Activated B cell treated with CpG ODN at 0.5 μM for 24 hours (primary cell): ENCODE measurements around the gene ELOVL1. TPM values are rescaled to one million over a fixed set of nuclear protein-coding genes. Genes with fewer than 3 reads are reported as not detected.
"Not testable (repeated sequence)": the region's sequence is repeated elsewhere in the genome, so short reads cannot be mapped to it uniquely, and the experiment has no call there.

ENCODE experiments used
- ATAC-seq: fragments of 200-7000 bp; cut with Tn5 transposase; one replicate; pipeline ENCODE4 v1.10.0; 2021; ENCODE audit warnings: low read depth, mild to moderate bottlenecking, moderate library complexity
- CTCF ChIA-PET: fragments of 350-600 bp; sonication (Branson Sonifier 250); formaldehyde crosslinking; loops from one replicate; lab custom pipeline; 2021; ENCODE audit warnings: antibody characterized with exemption; lab: Charles Lee
- POLR2A ChIA-PET: fragments of 350-600 bp; sonication (Branson Sonifier 250); formaldehyde crosslinking; loops from one replicate; lab custom pipeline; 2021; ENCODE audit warnings: antibody characterized with exemption; lab: Charles Lee
- DNase-seq: peaks from one replicate; pipeline ENCODE4 v3.0.0; 2022
- H3K27ac Mint-ChIP-seq: one replicate; pipeline ENCODE4 v1.8.0; 2020; ENCODE audit warnings: mixed read lengths
- H3K27me3 Mint-ChIP-seq: one replicate; pipeline ENCODE4 v1.8.0; 2021; ENCODE audit warnings: mixed read lengths
- H3K36me3 Mint-ChIP-seq: one replicate; pipeline ENCODE4 v1.8.0; 2021; ENCODE audit warnings: low read depth, mixed read lengths
- H3K4me1 Mint-ChIP-seq: one replicate; pipeline ENCODE4 v1.8.0; 2021; ENCODE audit warnings: mixed read lengths
- H3K4me3 Mint-ChIP-seq: one replicate; pipeline ENCODE4 v1.8.0; 2020; ENCODE audit warnings: mild to moderate bottlenecking, mixed read lengths
- H3K9me3 Mint-ChIP-seq: one replicate; pipeline ENCODE4 v1.8.0; 2020; ENCODE audit warnings: mixed read lengths
- CTCF ChIP-seq: fragments of 200-600 bp; IDR thresholded peaks from one replicate; pipeline ENCODE4 v1.8.0; 2022; ENCODE audit warnings: antibody characterized with exemption, mild to moderate bottlenecking
- intact Hi-C: fragments of 100-400 bp; cut with micrococcal nuclease; formaldehyde crosslinking; loops from one replicate; pipeline ENCODE4 v1.15.1; 2024
- total RNA-seq: library from RNA; stranded (reverse); gene quantifications from 2 replicates; pipeline ENCODE4 v1.2.3, GENCODE V29; 2022

ELOVL1 gene
- 80.2 and 84.2 TPM in 2 replicates for total RNA-seq

GRCh38 chr1:43367904-43368645, at the start of gene ELOVL1:
ELOVL1 (minus strand) TSS chr1:43368011; CDS start chr1:43365609, 2,402 bp downstream.
- Mint-ChIP-seq H3K9me3 (no peaks in the 10 kb centered on the region), H3K27ac (peak within 1 kb of the TSS; percentile 97), H3K27me3 (no peaks in the 10 kb centered on the region), H3K4me1 (peaks cover 42% of the 10 kb centered on the region), H3K4me3 (peak within 1 kb of the TSS; percentile 93), H3K36me3 (peaks cover 44% of the 10 kb centered on the region)
- peak; percentile 87 for ATAC-seq
- POLR2A ChIA-PET = interaction anchor here (0.6 to 2.8 kb wide), 27 partner anchors 9 to 1362 kb away, joined by 3 to 108 read pairs (median 5); partner anchors contain the start of genes CDC20, CFAP57, EBNA1BP2 and HYI
- CTCF ChIA-PET = interaction anchor here (1.0 to 1.9 kb wide), 5 partner anchors 10 to 141 kb away, joined by 3 to 7 read pairs (median 6); partner anchors contain the start of genes MED8 and SZT2
- DNase-seq = peak; percentile 92
- TF ChIP-seq CTCF = no peak
- intact Hi-C loops = loop anchor here (1.0 to 10.0 kb wide), 7 partner anchors 10 to 683 kb away; partner anchors contain the start of genes CDC20, CFAP57, EBNA1BP2 and MED8

- ATAC-seq = no peak
- ChIA-PET POLR2A (interaction anchor here (2.0 kb wide), 1 partner anchor 48 kb away, joined by 14 read pairs; the partner anchor contains the start of gene ELOVL1), CTCF (interaction anchor here (1.3 to 5.2 kb wide), 4 partner anchors 178 to 192 kb away, joined by 3 to 147 read pairs (median 34); no protein-coding TSS in a partner anchor)
- Mint-ChIP-seq H3K27me3 (no peaks in the 10 kb centered on the region), H3K9me3 (no peaks in the 10 kb centered on the region), H3K4me3 (no peak overlapping the region), H3K36me3 (peaks cover 21% of the 10 kb centered on the region), H3K27ac (no peak overlapping the region), H3K4me1 (no peaks in the 10 kb centered on the region)
- intact Hi-C loops = no loop called here
- no peak for TF ChIP-seq CTCF
- no peak for DNase-seq
Observed at GRCh38 chr1:43415901-43416300, 48.1 kb upstream of the ELOVL1 start.

- POLR2A ChIA-PET = interaction anchor here (0.6 to 2.0 kb wide), 5 partner anchors 47 to 490 kb away, joined by 4 to 14 read pairs (median 6); partner anchors contain the start of genes CDC20 and ELOVL1
- CTCF ChIA-PET = interaction anchor here (0.7 to 5.2 kb wide), 18 partner anchors 11 to 501 kb away, joined by 3 to 147 read pairs (median 6); partner anchors contain the start of genes ELOVL1, MED8 and SZT2
- Mint-ChIP-seq H3K4me3 (no peak overlapping the region), H3K27ac (no peak overlapping the region), H3K9me3 (no peaks in the 10 kb centered on the region), H3K36me3 (peaks cover 31% of the 10 kb centered on the region), H3K4me1 (no peaks in the 10 kb centered on the region), H3K27me3 (no peaks in the 10 kb centered on the region)
- TF ChIP-seq CTCF = peak; percentile 19
- intact Hi-C loops = loop anchor here (1.0 to 5.0 kb wide), 3 partner anchors 175 to 337 kb away; no protein-coding TSS in a partner anchor
- peak; percentile 96 for ATAC-seq
- DNase-seq = peak; percentile 31
Observed at GRCh38 chr1:43414634-43415223, 46.9 kb upstream of the ELOVL1 start.

GRCh38 chr1:43413426-43413825, 45.6 kb upstream of the ELOVL1 start:
- H3K4me3 Mint-ChIP-seq, ATAC-seq, POLR2A ChIA-PET, H3K27me3 Mint-ChIP-seq, H3K27ac Mint-ChIP-seq, H3K4me1 Mint-ChIP-seq, H3K9me3 Mint-ChIP-seq, DNase-seq: not testable (repeated sequence)
- intact Hi-C loops = loop anchor here (5.0 kb wide), 1 partner anchor 336 kb away; no protein-coding TSS in a partner anchor
- H3K36me3 Mint-ChIP-seq = peaks cover 44% of the 10 kb centered on the region
- CTCF ChIA-PET = interaction anchor here (1.6 to 5.2 kb wide), 6 partner anchors 23 to 216 kb away, joined by 6 to 147 read pairs (median 10); partner anchors contain the start of genes ELOVL1, MED8 and SZT2

GRCh38 chr1:43410571-43410970, 42.8 kb upstream of the ELOVL1 start:
- no peaks in the 10 kb centered on the region for H3K4me1 Mint-ChIP-seq
- no peak overlapping the region for H3K4me3 Mint-ChIP-seq
- no peak overlapping the region for H3K27ac Mint-ChIP-seq
- intact Hi-C loops = loop anchor here (5.0 kb wide), 1 partner anchor 333 kb away; no protein-coding TSS in a partner anchor
- ATAC-seq (no peak), DNase-seq (no peak)
- no peaks in the 10 kb centered on the region for H3K9me3 Mint-ChIP-seq
- ChIA-PET CTCF (no interaction called here), POLR2A (no interaction called here)
- no peaks in the 10 kb centered on the region for H3K27me3 Mint-ChIP-seq
- TF ChIP-seq CTCF = no peak
- H3K36me3 Mint-ChIP-seq = peaks cover 66% of the 10 kb centered on the region
